GM12878 (cell line): ENCODE results near the gene POU2AF2.

Experiments
- CEBPB ChIP-seq, 2 experiments: fragments of 150-350 bp in 1 of 2; IDR thresholded peaks; 2 replicates each; pipeline ENCODE4 v1.6.1; 2012 to 2014; ENCODE audit warnings: low read depth in 2 of 2, low read length in 2 of 2, borderline replicate concordance in 1 of 2, inconsistent platforms in 1 of 2
- CHD2 ChIP-seq: IDR thresholded peaks from 2 replicates; pipeline ENCODE4 v1.6.1; 2011; ENCODE audit warnings: low read depth, low read length, improper control_type of control experiment, borderline replicate concordance
- GABPA ChIP-seq: IDR thresholded peaks from 2 replicates; pipeline ENCODE4 v1.6.1; 2014; ENCODE audit warnings: antibody characterized with exemption, low read depth, mild to moderate bottlenecking, inconsistent platforms
- HDAC6 ChIP-seq: fragments of 200-600 bp; sonication (generic); IDR thresholded peaks from one replicate; pipeline ENCODE4 v1.8.0; 2017; ENCODE audit warnings: antibody characterized with exemption; ENCODE audit not compliant: unreplicated experiment
- MTA3 ChIP-seq: IDR thresholded peaks from 2 replicates; pipeline ENCODE4 v1.6.1; 2012; ENCODE audit warnings: low read length, inconsistent platforms, borderline replicate concordance
- POLR2A ChIP-seq: IDR thresholded peaks from 2 replicates; pipeline ENCODE4 v1.6.1; 2011; ENCODE audit warnings: low read depth, mild to moderate bottlenecking, low read length
- POLR2AphosphoS5 ChIP-seq: IDR thresholded peaks from 2 replicates; pipeline ENCODE4 v1.6.1; 2011; ENCODE audit warnings: mild to moderate bottlenecking, low read length, inconsistent platforms
- SREBF1 ChIP-seq: IDR thresholded peaks from 2 replicates; pipeline ENCODE4 v1.6.1; 2012; ENCODE audit warnings: mild to moderate bottlenecking, low read length
- SUZ12 ChIP-seq: fragments of 200-600 bp; sonication (generic); IDR thresholded peaks from one replicate; pipeline ENCODE4 v1.6.1; 2018; ENCODE audit warnings: antibody characterized with exemption, mild to moderate bottlenecking; ENCODE audit not compliant: unreplicated experiment
- YY1 ChIP-seq: IDR thresholded peaks from 2 replicates; pipeline ENCODE4 v1.6.1; 2011; ENCODE audit warnings: low read depth, mild to moderate bottlenecking, low read length
- TF ChIP-seq, protein P1 (sequence below), 3 experiments: IDR thresholded peaks in 2 of 3; conservative IDR thresholded peaks in 1 of 3; 2 replicates each; pipeline ENCODE4 v1.5.1; 2011; ENCODE audit warnings: low read depth in 3 of 3, low read length in 3 of 3, mild to moderate bottlenecking in 3 of 3, control low read depth in 2 of 3, moderate library complexity in 2 of 3, inconsistent platforms in 1 of 3, mixed read lengths in 1 of 3; ENCODE audit not compliant: control insufficient read depth in 2 of 3, insufficient read depth in 1 of 3; ENCODE audit errors: extremely low read depth in 1 of 3
- TF ChIP-seq, protein P2 (sequence below): IDR thresholded peaks from 2 replicates; pipeline ENCODE4 v1.6.1; 2011; ENCODE audit warnings: low read depth, mild to moderate bottlenecking, low read length, moderate library complexity, borderline replicate concordance; ENCODE audit errors: extremely low read depth
- TF ChIP-seq, protein P3 (sequence below): IDR thresholded peaks from 2 replicates; pipeline ENCODE4 v1.6.1; 2012; ENCODE audit warnings: low read length, inconsistent platforms

DNA sequence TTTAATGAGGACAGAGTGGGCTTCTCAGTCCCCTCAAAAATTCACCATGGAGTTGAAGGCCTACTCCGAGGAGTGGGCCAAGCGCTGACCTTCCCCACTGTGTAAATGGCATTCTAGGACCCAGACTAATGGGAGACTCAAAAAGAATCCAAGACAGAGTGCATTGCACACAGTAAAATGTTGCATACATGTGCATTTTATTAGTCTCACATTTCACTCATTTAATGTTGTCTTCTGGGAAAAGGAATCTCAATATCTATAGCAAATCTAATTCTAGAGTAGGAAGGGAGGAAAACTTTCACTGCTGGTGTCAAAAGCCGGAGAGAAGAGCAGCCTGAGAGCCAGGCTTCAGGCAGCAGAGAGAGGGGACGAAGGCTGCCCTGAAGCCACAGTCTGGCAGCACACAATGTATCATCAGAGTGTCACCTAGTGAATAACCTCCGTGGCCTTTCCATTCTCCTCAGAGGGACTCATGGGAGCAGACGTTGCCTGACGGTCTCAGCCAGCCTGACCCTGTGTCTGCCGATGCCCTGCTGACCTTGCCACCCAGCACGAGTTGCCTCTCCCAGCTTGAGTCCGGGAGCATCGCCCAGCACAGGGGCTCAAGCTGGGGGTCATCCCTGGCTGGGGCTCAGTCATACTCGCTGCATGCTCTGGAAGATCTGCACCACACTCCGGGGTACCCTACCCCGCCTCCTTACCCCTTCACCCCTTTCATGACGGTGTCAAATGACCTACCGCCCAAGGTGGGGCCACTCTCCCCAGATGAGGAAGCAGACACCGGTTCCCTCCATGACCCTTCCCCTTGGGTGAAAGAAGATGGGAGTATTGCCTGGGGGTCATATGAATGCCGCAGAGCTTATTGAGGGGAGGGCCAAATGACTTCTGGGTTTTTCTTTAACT is 39.9 kb downstream of the POU2AF2 start:
- TF ChIP-seq MTA3 = no peak
- TF ChIP-seq, protein P1, sequence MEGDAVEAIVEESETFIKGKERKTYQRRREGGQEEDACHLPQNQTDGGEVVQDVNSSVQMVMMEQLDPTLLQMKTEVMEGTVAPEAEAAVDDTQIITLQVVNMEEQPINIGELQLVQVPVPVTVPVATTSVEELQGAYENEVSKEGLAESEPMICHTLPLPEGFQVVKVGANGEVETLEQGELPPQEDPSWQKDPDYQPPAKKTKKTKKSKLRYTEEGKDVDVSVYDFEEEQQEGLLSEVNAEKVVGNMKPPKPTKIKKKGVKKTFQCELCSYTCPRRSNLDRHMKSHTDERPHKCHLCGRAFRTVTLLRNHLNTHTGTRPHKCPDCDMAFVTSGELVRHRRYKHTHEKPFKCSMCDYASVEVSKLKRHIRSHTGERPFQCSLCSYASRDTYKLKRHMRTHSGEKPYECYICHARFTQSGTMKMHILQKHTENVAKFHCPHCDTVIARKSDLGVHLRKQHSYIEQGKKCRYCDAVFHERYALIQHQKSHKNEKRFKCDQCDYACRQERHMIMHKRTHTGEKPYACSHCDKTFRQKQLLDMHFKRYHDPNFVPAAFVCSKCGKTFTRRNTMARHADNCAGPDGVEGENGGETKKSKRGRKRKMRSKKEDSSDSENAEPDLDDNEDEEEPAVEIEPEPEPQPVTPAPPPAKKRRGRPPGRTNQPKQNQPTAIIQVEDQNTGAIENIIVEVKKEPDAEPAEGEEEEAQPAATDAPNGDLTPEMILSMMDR (IDR thresholded peaks at IDR 0.05 in 2 of 3, conservative IDR thresholded peaks at IDR 0.05 in 1 of 3; ENCODE audit: control insufficient read depth in 2 of 3, extremely low read depth in 1 of 3, insufficient read depth in 1 of 3, low read depth in 3 of 3, low read length in 3 of 3) = no peak
- no peak for TF ChIP-seq CEBPB (IDR thresholded peaks at IDR 0.05; ENCODE audit: borderline replicate concordance in 1 of 2, low read depth in 2 of 2, low read length in 2 of 2)
- TF ChIP-seq HDAC6 = no peak
- no peak for TF ChIP-seq CHD2
- no peak for TF ChIP-seq POLR2AphosphoS5
- TF ChIP-seq SREBF1 = no peak
- TF ChIP-seq YY1 = no peak
- TF ChIP-seq, protein P2, sequence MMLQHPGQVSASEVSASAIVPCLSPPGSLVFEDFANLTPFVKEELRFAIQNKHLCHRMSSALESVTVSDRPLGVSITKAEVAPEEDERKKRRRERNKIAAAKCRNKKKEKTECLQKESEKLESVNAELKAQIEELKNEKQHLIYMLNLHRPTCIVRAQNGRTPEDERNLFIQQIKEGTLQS = no peak
- TF ChIP-seq SUZ12 = no peak
- TF ChIP-seq GABPA = no peak
- no peak for TF ChIP-seq POLR2A
- TF ChIP-seq, protein P3, sequence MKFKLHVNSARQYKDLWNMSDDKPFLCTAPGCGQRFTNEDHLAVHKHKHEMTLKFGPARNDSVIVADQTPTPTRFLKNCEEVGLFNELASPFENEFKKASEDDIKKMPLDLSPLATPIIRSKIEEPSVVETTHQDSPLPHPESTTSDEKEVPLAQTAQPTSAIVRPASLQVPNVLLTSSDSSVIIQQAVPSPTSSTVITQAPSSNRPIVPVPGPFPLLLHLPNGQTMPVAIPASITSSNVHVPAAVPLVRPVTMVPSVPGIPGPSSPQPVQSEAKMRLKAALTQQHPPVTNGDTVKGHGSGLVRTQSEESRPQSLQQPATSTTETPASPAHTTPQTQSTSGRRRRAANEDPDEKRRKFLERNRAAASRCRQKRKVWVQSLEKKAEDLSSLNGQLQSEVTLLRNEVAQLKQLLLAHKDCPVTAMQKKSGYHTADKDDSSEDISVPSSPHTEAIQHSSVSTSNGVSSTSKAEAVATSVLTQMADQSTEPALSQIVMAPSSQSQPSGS = no peak
